Hematopoietic multipotent progenitor cell treated with erythropoietin and hydrocortisone succinate and interleukin-3 and kit ligand, for 17 days (in vitro differentiated cells): Measurements from ENCODE around the gene OLFM4.
"Not testable (repeated sequence)": the region's sequence is repeated elsewhere in the genome, so short reads cannot be mapped to it uniquely, and the experiment has no call there.

Experiments used
- DNase-seq: peaks from one replicate; pipeline ENCODE4 v3.0.0-alpha.2; 2015; ENCODE audit warnings: low spot score

The OLFM4 gene, protein sequence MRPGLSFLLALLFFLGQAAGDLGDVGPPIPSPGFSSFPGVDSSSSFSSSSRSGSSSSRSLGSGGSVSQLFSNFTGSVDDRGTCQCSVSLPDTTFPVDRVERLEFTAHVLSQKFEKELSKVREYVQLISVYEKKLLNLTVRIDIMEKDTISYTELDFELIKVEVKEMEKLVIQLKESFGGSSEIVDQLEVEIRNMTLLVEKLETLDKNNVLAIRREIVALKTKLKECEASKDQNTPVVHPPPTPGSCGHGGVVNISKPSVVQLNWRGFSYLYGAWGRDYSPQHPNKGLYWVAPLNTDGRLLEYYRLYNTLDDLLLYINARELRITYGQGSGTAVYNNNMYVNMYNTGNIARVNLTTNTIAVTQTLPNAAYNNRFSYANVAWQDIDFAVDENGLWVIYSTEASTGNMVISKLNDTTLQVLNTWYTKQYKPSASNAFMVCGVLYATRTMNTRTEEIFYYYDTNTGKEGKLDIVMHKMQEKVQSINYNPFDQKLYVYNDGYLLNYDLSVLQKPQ

DNA sequence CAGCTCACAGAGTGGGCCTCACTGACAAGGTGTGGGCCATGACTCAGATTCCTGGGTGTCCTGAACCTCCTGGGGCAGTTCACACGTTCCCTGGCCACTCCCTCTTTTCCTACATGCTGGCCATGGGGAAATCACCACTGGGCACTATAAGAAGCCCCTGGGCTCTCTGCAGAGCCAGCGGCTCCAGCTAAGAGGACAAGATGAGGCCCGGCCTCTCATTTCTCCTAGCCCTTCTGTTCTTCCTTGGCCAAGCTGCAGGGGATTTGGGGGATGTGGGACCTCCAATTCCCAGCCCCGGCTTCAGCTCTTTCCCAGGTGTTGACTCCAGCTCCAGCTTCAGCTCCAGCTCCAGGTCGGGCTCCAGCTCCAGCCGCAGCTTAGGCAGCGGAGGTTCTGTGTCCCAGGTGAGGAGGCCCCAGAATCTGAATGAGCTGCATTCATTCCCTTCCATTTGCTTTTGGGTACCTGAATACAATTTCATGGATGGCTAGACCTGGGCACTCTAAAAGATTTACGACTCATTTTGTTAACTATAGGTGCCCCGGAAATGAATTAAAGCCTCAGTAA, at the start of gene OLFM4:
Gene OLFM4 (plus strand): TSS at position 177 of the 567 bp plus-strand sequence. CDS start 24 bp downstream, at position 201.
- DNase-seq, result no peak

DNA sequence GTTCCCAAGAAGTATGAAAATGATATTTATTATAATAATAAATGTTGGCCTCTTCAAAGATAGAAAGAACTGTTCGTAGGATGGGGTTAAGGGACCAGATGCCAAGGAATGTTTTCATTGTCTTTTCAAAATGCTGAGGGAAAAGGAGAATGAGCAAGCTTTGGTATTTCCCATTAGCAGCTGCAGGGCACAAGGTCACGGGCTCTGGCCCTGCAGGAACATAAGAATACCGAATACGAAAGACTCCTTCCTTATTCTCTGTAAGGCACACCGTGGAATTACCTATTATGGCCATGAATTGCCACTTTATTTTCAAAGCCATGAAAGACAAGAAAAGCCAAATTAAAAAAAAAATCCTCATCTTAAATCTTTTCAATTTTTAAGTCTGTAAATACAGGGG, 49.6 kb upstream of the OLFM4 start:
- DNase-seq, result no peak

DNA sequence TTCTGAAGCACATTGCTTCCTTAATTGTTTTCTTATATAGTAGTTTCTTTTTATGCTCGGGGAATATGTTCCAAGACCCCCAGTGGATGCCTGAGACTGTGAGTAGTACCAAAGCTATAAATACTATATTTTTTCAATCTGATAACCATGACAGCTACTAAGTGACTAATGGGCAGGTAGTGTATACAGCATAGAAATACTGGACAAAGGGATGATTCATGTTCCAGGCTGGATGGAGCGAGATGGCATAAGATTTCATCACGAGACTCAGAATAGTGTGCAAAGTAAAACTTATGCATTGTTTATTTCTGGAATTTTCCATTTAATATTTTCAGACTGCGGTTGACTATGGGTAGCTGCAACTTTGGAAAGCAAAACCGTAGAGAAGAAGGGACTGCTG, 47.9 kb upstream of the OLFM4 start:
- no peak for DNase-seq

DNA sequence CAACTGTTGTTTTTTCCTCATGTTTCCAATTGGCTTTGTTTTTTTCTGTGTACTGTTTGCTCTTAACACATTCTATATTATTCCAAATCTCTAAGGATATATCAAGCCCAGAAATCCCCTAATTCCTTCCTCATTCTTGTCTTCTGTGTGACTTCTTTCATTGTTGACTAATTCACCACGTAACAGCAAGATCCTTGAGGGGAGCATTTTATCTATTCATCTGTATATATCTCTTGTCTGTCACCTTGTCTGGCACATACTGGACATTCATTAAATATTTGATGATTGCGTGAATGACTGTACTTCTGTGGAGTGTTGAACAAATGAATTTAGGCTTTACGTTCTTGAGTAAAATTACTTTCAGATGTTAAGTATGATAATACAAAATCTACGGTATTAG, 44.8 kb upstream of the OLFM4 start:
- no peak for DNase-seq

DNA sequence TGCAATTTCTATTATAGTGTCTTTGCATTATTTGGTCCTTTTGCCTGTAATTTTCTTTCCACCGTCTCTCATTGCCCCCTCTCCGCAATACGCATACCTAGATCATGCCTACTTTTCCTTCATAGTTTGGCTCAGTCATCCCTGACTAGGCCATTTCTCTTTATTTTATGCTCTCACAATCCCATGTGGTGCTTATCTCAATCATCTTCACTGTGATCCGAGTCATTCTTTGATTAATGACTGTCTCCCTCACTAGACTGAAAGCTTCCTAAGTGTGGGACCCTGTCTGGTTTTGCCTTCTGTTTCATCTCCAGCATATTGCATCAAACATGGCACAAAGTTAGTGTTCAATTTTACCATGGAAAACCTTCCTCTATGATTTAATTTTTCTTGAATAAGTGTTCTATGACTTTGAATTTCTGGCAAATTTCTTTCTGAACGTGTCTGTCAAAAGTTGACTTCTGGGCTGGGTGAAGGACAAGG, 43.7 kb upstream of the OLFM4 start:
- no peak for DNase-seq

DNA sequence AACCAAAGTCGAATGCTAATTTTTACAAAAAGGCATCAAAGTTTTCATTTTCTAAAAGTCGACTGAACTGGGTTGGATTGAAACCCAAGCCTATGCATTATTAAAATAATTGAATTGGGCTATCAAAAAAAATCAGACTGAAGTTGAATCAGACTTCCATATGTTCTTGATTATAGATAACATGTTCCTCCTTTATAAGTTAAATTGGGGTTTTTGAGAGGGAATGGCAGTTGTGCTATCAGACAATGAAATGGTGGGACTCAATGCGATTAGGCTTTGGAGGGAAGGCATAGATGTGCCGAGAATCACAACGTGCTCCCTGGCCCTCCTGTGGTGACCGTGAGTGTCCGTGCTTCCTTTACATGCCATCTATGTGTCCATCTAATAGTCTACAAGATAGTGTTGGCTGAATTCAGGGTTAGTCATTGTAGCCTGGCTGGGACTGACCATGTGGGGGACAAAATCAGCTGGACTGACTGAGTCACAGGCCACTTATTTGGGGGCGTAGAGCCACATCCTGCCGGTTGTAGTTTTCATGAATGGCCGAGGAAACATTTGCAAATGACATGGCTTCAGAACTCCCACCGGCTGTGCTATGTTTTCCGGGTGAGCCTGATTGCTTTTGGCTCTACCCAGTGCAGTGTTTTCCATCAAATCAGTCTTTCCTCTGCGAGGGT, 37.1 kb upstream of the OLFM4 start:
- DNase-seq, result no peak

DNA sequence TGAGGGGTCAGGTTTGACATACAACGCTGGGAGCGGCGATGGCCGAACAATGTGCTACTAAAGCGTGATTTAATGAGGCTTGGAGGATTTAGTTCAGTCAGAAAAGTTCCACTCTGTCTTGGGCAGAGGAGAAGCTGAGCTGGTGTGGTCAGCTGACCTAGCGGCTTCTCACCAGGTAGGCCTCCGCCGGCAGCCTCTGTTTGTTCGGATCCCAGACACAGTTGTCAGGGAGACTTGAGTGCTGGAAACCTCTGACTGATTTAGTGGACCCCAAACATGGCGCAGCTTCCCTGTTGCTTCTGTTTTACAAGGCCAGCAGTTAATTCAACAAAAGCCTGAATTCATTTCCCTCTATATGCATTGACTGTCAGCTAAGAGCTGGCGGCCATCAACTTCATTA, 36.5 kb upstream of the OLFM4 start:
- no peak for DNase-seq

DNA sequence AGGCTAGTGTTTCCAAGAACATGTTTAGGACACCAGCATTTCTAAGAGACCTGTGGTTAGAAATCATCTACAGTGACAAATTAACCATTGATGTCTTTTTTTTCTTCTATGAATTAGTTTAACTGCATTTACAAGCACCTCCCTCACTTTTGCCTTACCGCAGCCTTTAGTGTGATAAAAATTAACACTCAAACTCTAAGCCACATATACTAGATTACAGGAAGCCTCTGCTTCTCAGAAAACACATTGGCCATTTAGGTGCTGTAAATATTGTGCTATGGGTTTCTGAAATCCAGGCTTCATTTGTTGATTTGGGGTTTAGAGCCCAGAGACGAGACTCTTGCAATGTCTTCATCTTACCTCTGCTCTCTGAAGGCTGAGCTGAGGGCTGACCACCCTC, 34.6 kb upstream of the OLFM4 start:
- no peak for DNase-seq

DNA sequence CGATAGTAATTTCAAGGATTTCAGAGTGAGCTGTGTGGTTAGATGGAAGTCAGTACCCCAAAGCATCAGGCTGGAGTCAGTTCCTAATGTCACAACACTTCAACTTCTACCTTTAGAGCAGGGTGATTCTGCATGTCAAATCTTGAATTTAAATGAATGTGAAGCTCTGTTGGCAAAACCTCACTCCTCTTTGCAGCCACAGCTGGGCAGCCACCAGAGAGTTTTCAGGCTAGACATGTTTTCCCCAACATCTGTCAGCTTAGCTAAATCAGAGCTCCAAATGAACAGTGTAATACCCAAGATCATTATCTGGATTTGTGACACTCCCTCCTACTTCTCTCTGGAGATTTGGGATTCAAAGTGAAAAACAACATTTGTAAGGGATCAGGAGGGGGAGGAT, 33.7 kb upstream of the OLFM4 start:
- DNase-seq, result no peak

DNA sequence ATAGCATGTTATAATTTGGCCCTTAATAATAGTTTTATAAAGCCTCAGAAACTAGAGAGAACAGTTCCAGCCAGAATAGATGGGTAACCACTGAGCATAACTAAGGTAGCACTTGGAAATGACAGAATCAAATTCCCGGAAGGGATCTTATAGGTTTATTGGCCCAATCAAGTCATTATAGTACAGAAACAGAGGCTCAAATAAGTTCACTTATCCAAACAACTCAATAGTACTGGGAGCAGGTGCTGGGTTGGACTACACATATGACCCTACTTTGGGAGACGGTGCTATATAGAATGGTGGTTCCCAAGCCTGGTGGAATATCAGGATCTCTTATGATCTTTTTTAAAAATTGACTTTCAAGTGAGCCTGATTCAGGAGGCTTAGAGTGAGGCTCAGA, 32.7 kb upstream of the OLFM4 start:
- DNase-seq, result no peak

DNA sequence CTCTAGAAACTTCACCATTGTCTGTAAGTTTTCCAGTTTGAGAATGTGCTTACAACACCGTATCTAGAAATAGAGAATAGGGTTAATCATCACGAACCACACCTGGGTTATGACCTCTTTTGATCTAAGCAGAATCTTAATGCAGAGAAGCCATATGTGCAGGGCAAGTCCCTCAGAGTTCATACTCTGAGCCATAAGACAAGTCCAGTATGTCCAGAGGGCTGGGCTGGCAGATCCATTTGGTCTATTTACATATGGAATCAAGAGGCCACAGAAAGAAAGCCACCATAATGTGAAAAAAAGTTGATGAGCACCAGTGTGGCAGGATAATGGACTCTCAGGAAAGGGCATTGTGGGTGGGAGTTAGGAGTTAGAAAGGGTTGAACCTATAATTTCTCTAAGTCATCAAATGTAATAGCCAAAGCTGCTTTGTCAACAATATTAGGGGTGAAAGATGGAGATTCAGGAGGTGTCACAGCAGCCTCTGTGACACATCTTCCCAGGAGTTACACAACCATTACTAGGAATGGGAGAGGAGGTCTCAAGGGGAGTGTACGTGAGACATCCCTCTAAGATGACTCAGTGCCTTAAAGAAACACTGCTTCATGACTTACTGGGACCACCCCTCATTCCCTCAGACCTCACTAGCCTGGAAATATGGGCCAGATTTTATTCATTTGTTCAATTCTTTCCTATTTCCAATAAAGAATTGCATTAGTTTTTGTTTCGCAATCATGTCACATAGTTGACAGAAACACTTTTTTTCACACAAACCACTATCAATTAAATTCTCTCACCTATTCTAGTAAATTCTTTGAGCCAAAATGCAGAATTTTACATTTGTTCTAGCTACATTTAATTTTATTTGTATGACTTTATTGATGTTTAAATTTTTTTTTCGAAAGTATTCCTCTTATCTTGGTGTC, 30.4 kb upstream of the OLFM4 start:
- no peak for DNase-seq

DNA sequence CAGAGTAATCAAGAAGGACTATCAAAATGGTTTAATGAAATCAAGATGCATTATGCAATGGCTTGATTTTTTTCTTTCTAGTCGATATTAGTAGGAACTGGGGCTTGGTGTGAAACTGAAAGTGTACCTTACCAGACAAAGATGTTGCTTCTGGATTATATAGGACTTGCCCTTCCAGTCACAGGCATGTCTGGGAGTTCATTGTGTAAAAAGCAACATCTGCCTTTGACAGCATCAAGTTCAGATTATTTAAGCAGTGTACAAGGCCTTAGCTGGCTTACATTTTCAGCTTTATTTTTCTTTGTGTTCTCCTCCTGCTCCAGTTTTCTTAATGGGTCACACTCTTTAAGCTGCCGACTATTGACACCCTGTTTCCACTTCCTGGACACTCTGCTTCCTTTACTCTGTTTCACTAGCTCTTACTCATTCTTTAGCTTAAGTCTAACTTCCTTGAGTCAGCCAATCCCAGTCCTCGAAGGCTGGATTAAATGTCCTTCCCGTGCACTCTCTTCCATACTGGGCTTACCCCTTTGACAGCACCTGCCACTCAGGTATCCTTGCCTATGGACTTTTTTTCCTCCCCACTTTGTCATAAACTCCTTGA, 29.4 kb upstream of the OLFM4 start:
- no peak for DNase-seq

DNA sequence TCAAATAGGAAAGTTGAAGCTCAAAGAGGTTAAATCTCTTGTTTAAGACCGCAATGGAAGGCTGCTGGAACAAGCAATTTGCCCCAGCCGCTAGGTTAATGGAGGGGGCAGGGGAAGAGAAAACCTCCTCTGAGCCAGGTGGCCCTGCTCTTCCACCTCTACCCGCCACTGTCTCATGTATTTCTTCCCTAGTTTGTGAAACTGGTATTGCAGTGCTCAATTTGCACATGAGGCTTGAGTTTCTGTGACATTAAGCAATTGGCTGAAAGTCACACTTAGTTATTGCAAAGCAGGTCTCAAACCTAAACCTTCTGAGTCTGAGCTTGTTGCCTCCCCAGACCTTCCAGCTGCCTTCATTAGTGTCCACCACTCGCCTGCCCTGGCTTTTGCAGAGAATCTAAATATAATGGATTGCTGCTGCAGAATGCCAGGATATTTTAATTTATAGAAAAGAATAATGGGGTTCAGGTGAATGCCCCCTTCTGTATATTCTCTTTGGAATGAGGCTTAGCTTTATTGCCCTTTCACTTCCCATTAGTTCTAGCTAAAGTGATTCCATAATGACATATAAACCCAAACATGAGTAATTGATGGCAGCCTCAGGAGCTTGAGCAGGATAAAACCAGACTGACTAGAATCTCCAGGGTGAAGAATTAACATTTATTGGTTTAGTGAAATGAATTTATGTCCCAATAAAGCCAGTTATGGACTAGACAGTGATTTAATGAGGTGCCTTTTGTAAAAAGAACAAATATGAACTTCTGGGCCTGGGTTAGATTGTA, 27.0 kb upstream of the OLFM4 start:
- DNase-seq, result no peak

DNA sequence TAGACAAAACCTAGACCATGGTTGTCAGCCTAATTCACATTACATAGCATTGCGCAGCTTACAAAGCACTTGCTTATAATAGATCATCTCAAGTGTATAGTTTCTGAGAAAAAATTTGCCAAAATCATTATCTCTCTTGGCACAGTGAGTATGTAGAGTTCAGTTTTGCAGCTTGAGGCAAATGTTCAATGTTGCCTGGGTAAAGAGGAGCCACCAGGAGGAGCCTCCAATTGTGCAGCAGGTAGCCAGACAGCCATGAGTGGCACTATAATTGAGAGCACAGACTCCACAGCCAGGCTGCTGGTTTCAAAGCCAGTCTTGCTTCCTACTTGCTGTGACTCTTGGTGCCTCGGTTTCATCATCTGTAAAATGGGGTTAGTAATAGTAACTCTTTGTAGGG, 24.0 kb upstream of the OLFM4 start:
- DNase-seq, result no peak

DNA sequence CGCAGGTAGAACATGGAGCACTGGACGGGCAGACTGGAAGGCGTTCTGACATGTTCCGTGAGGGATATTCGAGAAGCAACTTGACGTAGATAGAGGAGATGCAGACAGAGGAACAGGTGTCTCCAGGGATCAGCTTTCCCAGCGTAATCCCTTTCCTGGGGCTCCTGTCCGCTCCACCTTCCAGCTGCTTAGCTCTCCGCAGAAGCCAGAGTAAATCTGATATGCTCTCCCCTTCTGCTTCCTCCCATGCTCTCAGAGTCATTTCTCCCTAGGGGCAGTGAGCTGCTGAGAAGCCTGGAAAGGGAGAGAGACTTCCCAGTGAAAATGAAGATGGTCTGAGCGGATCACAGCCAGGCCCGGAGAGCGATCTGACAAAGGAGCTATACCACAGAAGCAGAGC, 23.0 kb upstream of the OLFM4 start:
- no peak for DNase-seq

DNA sequence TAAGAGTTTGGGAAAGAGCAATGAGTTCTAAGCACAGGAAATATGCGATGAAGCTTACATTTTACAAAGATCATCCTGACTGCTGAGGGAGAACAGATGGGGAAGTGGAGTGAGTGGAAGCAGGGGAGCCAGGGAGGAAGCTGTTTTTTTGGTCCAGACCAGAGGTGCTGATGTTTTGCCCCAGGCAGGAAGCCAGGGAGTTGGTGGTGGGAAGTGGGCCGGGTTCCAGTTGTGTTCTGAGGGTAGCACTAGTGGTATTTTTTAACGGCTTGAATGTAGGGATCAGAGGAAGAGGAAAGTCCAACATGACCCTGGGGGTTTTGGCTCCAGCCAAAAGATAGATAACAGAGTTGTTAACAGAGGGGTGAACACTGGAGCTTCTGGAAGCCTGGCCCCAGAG, 20.7 kb upstream of the OLFM4 start:
- no peak for DNase-seq

DNA sequence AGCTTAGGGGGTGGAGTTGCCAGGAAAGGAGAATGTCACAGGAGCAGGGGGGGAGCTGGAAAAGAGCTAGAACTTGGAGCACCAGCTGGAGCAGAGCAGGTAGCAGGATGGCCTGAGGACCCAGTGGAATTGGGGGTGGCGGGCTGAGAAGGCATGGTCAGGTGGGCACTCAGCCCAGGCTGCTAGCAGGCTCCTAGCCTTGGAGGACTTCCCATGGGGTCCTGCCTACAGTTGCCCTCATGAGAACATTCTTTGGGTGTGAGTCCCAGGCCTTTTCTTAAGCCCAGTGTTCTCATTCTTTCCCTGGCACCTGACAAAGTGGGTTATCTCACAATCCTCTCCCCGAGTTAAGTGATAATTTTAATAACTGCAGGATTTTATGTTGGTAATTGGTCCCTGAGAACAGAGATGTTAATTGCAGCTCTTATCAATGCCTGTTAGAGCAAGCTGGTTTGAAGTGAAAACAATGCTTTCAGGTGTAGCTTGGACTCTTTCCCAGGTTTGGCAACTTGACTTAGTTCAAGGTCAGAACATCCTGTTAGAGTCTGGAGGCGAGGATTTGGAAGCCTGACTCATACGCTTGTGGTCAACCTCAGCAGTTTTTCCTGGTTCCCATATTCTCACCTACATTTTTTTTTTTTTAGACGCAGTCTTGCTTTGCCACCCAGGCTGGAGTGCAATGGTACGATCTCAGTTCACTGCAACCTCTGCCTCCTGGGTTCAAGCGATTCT, 18.1 kb upstream of the OLFM4 start:
- no peak for DNase-seq

DNA sequence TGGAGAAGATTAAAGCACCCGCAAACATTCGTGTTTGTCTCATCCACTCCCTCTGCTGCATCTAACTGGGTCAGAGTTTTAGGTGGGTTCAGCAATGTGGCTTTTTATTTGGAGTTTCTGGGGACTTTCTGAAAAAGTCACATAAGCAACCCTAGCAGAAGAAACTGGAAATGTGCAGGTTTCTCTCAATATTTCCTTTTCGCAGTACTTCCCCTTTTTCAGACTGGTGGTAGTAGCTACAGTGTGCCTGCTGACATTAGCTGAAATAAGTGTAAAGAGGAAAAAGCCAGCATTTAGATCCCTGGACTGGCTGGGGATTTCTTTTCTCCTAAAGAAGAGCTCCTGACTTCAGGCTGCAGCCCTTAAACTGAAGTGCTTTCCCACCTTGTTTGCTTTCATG, 15.9 kb upstream of the OLFM4 start:
- DNase-seq, result no peak

DNA sequence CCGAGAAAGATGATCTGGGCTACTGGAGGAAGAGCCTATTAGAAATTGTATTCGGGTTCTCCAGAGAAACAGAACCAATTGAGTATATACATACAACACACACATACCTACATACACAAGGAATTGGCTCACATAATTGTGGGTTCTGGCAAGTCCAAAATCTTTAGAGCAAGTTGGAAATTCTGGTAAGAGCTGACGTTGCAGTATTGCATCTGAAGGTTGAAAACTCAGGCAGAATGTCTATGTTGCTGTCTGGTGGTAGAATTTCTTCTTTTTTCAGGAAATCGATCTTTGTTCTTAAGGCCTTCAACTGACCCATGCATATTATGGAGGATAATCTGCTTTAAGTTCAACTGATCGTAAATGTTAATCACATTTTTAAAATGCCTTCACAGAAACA, 15.5 kb upstream of the OLFM4 start:
- DNase-seq, result no peak

DNA sequence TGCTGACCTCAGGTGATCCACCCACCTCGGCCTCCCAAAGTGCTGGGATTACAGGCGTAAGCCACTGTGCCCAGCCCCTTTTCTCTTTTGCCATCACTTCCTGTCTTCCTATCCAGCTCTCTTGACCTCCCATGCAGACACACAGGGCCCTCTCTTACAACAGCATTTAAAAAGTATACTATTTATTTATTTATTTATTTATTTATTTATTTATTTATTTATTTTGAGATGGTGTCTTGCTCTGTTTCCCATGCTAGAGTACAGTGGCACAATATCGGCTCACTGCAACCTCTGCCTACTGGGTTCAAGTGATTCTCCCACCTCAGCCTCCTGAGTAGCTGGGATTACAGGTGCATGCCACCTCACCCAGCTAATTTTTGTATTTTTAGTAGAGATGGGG, 14.6 kb upstream of the OLFM4 start:
- not testable (repeated sequence) for DNase-seq
